ENCODE measurements around the gene MITF. TPM values are rescaled to one million over a fixed set of nuclear protein-coding genes. Genes with fewer than 3 reads are reported as not detected.
"Not testable (repeated sequence)": the region's sequence is repeated elsewhere in the genome, so short reads cannot be mapped to it uniquely, and the experiment has no call there.

MITF gene
- polyA plus RNA-seq, 1 donor: 2.8 TPM

GRCh38 chr3:69786854-69787253 lies 47.6 kb downstream of the MITF start:
- H3K27me3 ChIP-seq (ENCODE audit: control insufficient read depth, insufficient read depth, low read length): no peaks in the 10 kb centered on the region
- H3K9me3 ChIP-seq (ENCODE audit: control insufficient read depth, low read depth, low read length): no peaks in the 10 kb centered on the region
- H3K27ac ChIP-seq (ENCODE audit: low read length): no peak overlapping the region
- WGBS (ENCODE audit: insufficient coverage, low lambda C conversion rate): no CpG with 5 or more reads among the region's 4 CpGs
- no peaks in the 10 kb centered on the region for H3K36me3 ChIP-seq (ENCODE audit: control insufficient read depth, insufficient read depth, low read length)
- no peak for DNase-seq
- no peak overlapping the region for H3K4me3 ChIP-seq (ENCODE audit: low read length)
- H3K4me1 ChIP-seq (ENCODE audit: control insufficient read depth, insufficient read depth, low read length): no peaks in the 10 kb centered on the region

GRCh38 chr3:69787436-69788168 lies 48.3 kb downstream of the MITF start:
- DNase-seq: no peak
- WGBS (ENCODE audit: insufficient coverage, low lambda C conversion rate): 0% methylated on average over 1 of the region's 3 CpGs
- Histone ChIP-seq H3K9me3 (ENCODE audit: control insufficient read depth, low read depth, low read length) (no peaks in the 10 kb centered on the region), H3K27me3 (ENCODE audit: control insufficient read depth, insufficient read depth, low read length) (no peaks in the 10 kb centered on the region), H3K4me1 (ENCODE audit: control insufficient read depth, insufficient read depth, low read length) (no peaks in the 10 kb centered on the region), H3K4me3 (ENCODE audit: low read length) (no peak overlapping the region), H3K27ac (ENCODE audit: low read length) (no peak overlapping the region), H3K36me3 (ENCODE audit: control insufficient read depth, insufficient read depth, low read length) (no peaks in the 10 kb centered on the region)

GRCh38 chr3:69791106-69791505 lies 51.8 kb downstream of the MITF start:
- DNase-seq: no peak
- 59% methylated on average over 5 of the region's 6 CpGs for WGBS (ENCODE audit: insufficient coverage, low lambda C conversion rate)
- H3K27me3 ChIP-seq (ENCODE audit: control insufficient read depth, insufficient read depth, low read length): no peaks in the 10 kb centered on the region

GRCh38 chr3:69791919-69792399 lies 52.7 kb downstream of the MITF start:
- H3K4me1 ChIP-seq (ENCODE audit: control insufficient read depth, insufficient read depth, low read length): no peaks in the 10 kb centered on the region
- WGBS (ENCODE audit: insufficient coverage, low lambda C conversion rate): 92% methylated on average over 2 of the region's 3 CpGs
- no peak for DNase-seq

More at GRCh38 chr3:69791106-69791505, 51.8 kb downstream of the MITF start:
- Histone ChIP-seq H3K4me3 (ENCODE audit: low read length) (no peak overlapping the region), H3K36me3 (ENCODE audit: control insufficient read depth, insufficient read depth, low read length) (no peaks in the 10 kb centered on the region), H3K9me3 (ENCODE audit: control insufficient read depth, low read depth, low read length) (no peaks in the 10 kb centered on the region), H3K27ac (ENCODE audit: low read length) (no peak overlapping the region), H3K4me1 (ENCODE audit: control insufficient read depth, insufficient read depth, low read length) (no peaks in the 10 kb centered on the region)

GRCh38 chr3:69796126-69796525 lies 56.9 kb downstream of the MITF start:
- WGBS (ENCODE audit: insufficient coverage, low lambda C conversion rate): no CpG with 5 or more reads among the region's 4 CpGs
- DNase-seq; H3K27me3 ChIP-seq (ENCODE audit: control insufficient read depth, insufficient read depth, low read length); H3K9me3 ChIP-seq (ENCODE audit: control insufficient read depth, low read depth, low read length); H3K27ac ChIP-seq (ENCODE audit: low read length); H3K4me1 ChIP-seq (ENCODE audit: control insufficient read depth, insufficient read depth, low read length); H3K4me3 ChIP-seq (ENCODE audit: low read length); H3K36me3 ChIP-seq (ENCODE audit: control insufficient read depth, insufficient read depth, low read length): not testable (repeated sequence)

More at GRCh38 chr3:69791919-69792399, 52.7 kb downstream of the MITF start:
- Histone ChIP-seq H3K4me3 (ENCODE audit: low read length) (no peak overlapping the region), H3K36me3 (ENCODE audit: control insufficient read depth, insufficient read depth, low read length) (no peaks in the 10 kb centered on the region), H3K27ac (ENCODE audit: low read length) (no peak overlapping the region), H3K27me3 (ENCODE audit: control insufficient read depth, insufficient read depth, low read length) (no peaks in the 10 kb centered on the region), H3K9me3 (ENCODE audit: control insufficient read depth, low read depth, low read length) (no peaks in the 10 kb centered on the region)

- no peak overlapping the region for H3K27ac ChIP-seq (ENCODE audit: low read length)
- no peaks in the 10 kb centered on the region for H3K4me1 ChIP-seq (ENCODE audit: control insufficient read depth, insufficient read depth, low read length)
- WGBS (ENCODE audit: insufficient coverage, low lambda C conversion rate): 75% methylated on average over 2 of the region's 4 CpGs
- DNase-seq: no peak
- no peaks in the 10 kb centered on the region for H3K36me3 ChIP-seq (ENCODE audit: control insufficient read depth, insufficient read depth, low read length)
- H3K9me3 ChIP-seq (ENCODE audit: control insufficient read depth, low read depth, low read length): no peaks in the 10 kb centered on the region
- H3K4me3 ChIP-seq (ENCODE audit: low read length): no peak overlapping the region
- H3K27me3 ChIP-seq (ENCODE audit: control insufficient read depth, insufficient read depth, low read length): no peaks in the 10 kb centered on the region
Observed at GRCh38 chr3:69803681-69804270, 64.5 kb downstream of the MITF start.

- WGBS (ENCODE audit: insufficient coverage, low lambda C conversion rate): no CpG with 5 or more reads among the region's 4 CpGs
- H3K27ac ChIP-seq (ENCODE audit: low read length): no peak overlapping the region
Observed at GRCh38 chr3:69805491-69805890, 66.2 kb downstream of the MITF start.

GRCh38 chr3:69806735-69807438 lies 67.6 kb downstream of the MITF start:
- no peak overlapping the region for H3K27ac ChIP-seq (ENCODE audit: low read length)
- no peaks in the 10 kb centered on the region for H3K36me3 ChIP-seq (ENCODE audit: control insufficient read depth, insufficient read depth, low read length)
- no peaks in the 10 kb centered on the region for H3K9me3 ChIP-seq (ENCODE audit: control insufficient read depth, low read depth, low read length)
- DNase-seq: no peak
- no peak overlapping the region for H3K4me3 ChIP-seq (ENCODE audit: low read length)
- no peaks in the 10 kb centered on the region for H3K4me1 ChIP-seq (ENCODE audit: control insufficient read depth, insufficient read depth, low read length)
- no CpG with 5 or more reads among the region's 1 CpG for WGBS (ENCODE audit: insufficient coverage, low lambda C conversion rate)
- no peaks in the 10 kb centered on the region for H3K27me3 ChIP-seq (ENCODE audit: control insufficient read depth, insufficient read depth, low read length)

More at GRCh38 chr3:69805491-69805890, 66.2 kb downstream of the MITF start:
- H3K4me1 ChIP-seq (ENCODE audit: control insufficient read depth, insufficient read depth, low read length): no peaks in the 10 kb centered on the region
- no peak for DNase-seq
- no peaks in the 10 kb centered on the region for H3K9me3 ChIP-seq (ENCODE audit: control insufficient read depth, low read depth, low read length)
- H3K27me3 ChIP-seq (ENCODE audit: control insufficient read depth, insufficient read depth, low read length): no peaks in the 10 kb centered on the region
- no peaks in the 10 kb centered on the region for H3K36me3 ChIP-seq (ENCODE audit: control insufficient read depth, insufficient read depth, low read length)
- H3K4me3 ChIP-seq (ENCODE audit: low read length): no peak overlapping the region

GRCh38 chr3:69807674-69808073 lies 68.4 kb downstream of the MITF start:
- Histone ChIP-seq H3K27me3 (ENCODE audit: control insufficient read depth, insufficient read depth, low read length) (no peaks in the 10 kb centered on the region), H3K9me3 (ENCODE audit: control insufficient read depth, low read depth, low read length) (no peaks in the 10 kb centered on the region), H3K36me3 (ENCODE audit: control insufficient read depth, insufficient read depth, low read length) (no peaks in the 10 kb centered on the region), H3K4me1 (ENCODE audit: control insufficient read depth, insufficient read depth, low read length) (no peaks in the 10 kb centered on the region), H3K27ac (ENCODE audit: low read length) (no peak overlapping the region), H3K4me3 (ENCODE audit: low read length) (no peak overlapping the region)
- no CpG with 5 or more reads among the region's 1 CpG for WGBS (ENCODE audit: insufficient coverage, low lambda C conversion rate)
- DNase-seq: no peak

- Histone ChIP-seq H3K27ac (ENCODE audit: low read length) (no peak overlapping the region), H3K27me3 (ENCODE audit: control insufficient read depth, insufficient read depth, low read length) (no peaks in the 10 kb centered on the region), H3K9me3 (ENCODE audit: control insufficient read depth, low read depth, low read length) (no peaks in the 10 kb centered on the region), H3K4me1 (ENCODE audit: control insufficient read depth, insufficient read depth, low read length) (no peaks in the 10 kb centered on the region), H3K36me3 (ENCODE audit: control insufficient read depth, insufficient read depth, low read length) (no peaks in the 10 kb centered on the region), H3K4me3 (ENCODE audit: low read length) (no peak overlapping the region)
- no CpG with 5 or more reads among the region's 1 CpG for WGBS (ENCODE audit: insufficient coverage, low lambda C conversion rate)
- DNase-seq: no peak
Observed at GRCh38 chr3:69809076-69809835, 70.0 kb downstream of the MITF start.
